Iris pigment epithelial cell (primary cell): ENCODE measurements around the gene EGLN2.
"Not testable (repeated sequence)": the region's sequence is repeated elsewhere in the genome, so short reads cannot be mapped to it uniquely, and the experiment has no call there.

Source experiments
- DNase-seq: peaks from one replicate; pipeline ENCODE4 v3.0.0-alpha.2; 2011; ENCODE audit warnings: low read depth

EGLN2 gene

GRCh38 chr19:40798683-40799557 lies at the start of gene EGLN2:
Gene EGLN2 (plus strand): TSS chr19:40799191. CDS start chr19:40800573, 1,382 bp downstream.
- DNase-seq: peak; percentile 100

- peak; percentile 100 for DNase-seq
These were observed 48.7 kb upstream of the EGLN2 start, which contains the start of gene ACTMAP for GRCh38 chr19:40750058-40750873. Gene ACTMAP (minus strand): TSS chr19:40750477. CDS start chr19:40749803, 674 bp downstream.

- DNase-seq: peak; percentile 98
These were observed 48.0 kb upstream of the EGLN2 start, which contains the start of gene SNRPA for GRCh38 chr19:40750874-40751537. Gene SNRPA (plus strand): TSS chr19:40751203. CDS start chr19:40751409, 206 bp downstream.

- DNase-seq: no peak
These were observed 46.7 kb upstream of the EGLN2 start for GRCh38 chr19:40752257-40752781.

GRCh38 chr19:40754611-40755247 lies 44.3 kb upstream of the EGLN2 start:
- DNase-seq: peak; percentile 14

- DNase-seq: no peak
These were observed 43.8 kb upstream of the EGLN2 start for GRCh38 chr19:40755248-40755624.

- no peak for DNase-seq
These were observed 43.2 kb upstream of the EGLN2 start for GRCh38 chr19:40755791-40756190.

- no peak for DNase-seq
These were observed 42.4 kb upstream of the EGLN2 start for GRCh38 chr19:40756502-40757110.

GRCh38 chr19:40758491-40758890 lies 40.5 kb upstream of the EGLN2 start:
- DNase-seq: no peak

GRCh38 chr19:40759352-40759751 lies 39.6 kb upstream of the EGLN2 start:
- no peak for DNase-seq

- DNase-seq: no peak
These were observed 36.1 kb upstream of the EGLN2 start for GRCh38 chr19:40762754-40763470.

GRCh38 chr19:40763526-40763925 lies 35.5 kb upstream of the EGLN2 start:
- DNase-seq: no peak

- no peak for DNase-seq
These were observed 35.0 kb upstream of the EGLN2 start for GRCh38 chr19:40763963-40764362.

- DNase-seq: not testable (repeated sequence)
These were observed 32.6 kb upstream of the EGLN2 start for GRCh38 chr19:40766385-40766784.

- no peak for DNase-seq
These were observed 30.1 kb upstream of the EGLN2 start for GRCh38 chr19:40768869-40769268.

- DNase-seq: not testable (repeated sequence)
These were observed 27.7 kb upstream of the EGLN2 start for GRCh38 chr19:40771101-40771862.

- DNase-seq: no peak
These were observed 23.9 kb upstream of the EGLN2 start, which contains the start of gene MIA for GRCh38 chr19:40774916-40775631. Gene MIA (plus strand): TSS chr19:40775521. CDS start chr19:40775543, 22 bp downstream.

GRCh38 chr19:40775632-40776022 lies 23.4 kb upstream of the EGLN2 start:
- DNase-seq: no peak

GRCh38 chr19:40776364-40776763 lies 22.6 kb upstream of the EGLN2 start:
- DNase-seq: no peak
